Loucy (cell line): ENCODE measurements around the gene CEP131.

Experiments used
- H2AFZ ChIP-seq: fragments of 200-600 bp; sonication (generic); 2 replicates; pipeline ENCODE4 v1.6.0; 2016; ENCODE audit warnings: antibody characterized with exemption, mild to moderate bottlenecking, low read length, moderate library complexity
- H3F3A ChIP-seq: fragments of 200-600 bp; 2 replicates; pipeline ENCODE4 v1.6.0; 2016; ENCODE audit warnings: antibody characterized with exemption, low read depth, mild to moderate bottlenecking
- H3K27me3 ChIP-seq: fragments of 200-600 bp; sonication (generic); 2 replicates; pipeline ENCODE4 v1.6.1; 2014; ENCODE audit warnings: low read length, mild to moderate bottlenecking; ENCODE audit not compliant: insufficient read depth, poor library complexity, severe bottlenecking
- H3K36me3 ChIP-seq: fragments of 200-600 bp; sonication (generic); 2 replicates; pipeline ENCODE4 v1.6.1; 2016; ENCODE audit warnings: low read length; ENCODE audit not compliant: insufficient read depth
- H3K4me1 ChIP-seq: fragments of 200-600 bp; sonication (generic); 2 replicates; pipeline ENCODE4 v1.5.1; 2014; ENCODE audit warnings: low read length, mild to moderate bottlenecking; ENCODE audit not compliant: insufficient read depth, poor library complexity, severe bottlenecking
- H3K4me2 ChIP-seq: fragments of 200-600 bp; sonication (generic); 2 replicates; pipeline ENCODE4 v1.6.0; 2014; ENCODE audit warnings: antibody characterized with exemption, low read length, low read depth, mild to moderate bottlenecking; ENCODE audit not compliant: poor library complexity, severe bottlenecking
- H3K4me3 ChIP-seq: fragments of 200-600 bp; sonication (generic); 2 replicates; pipeline ENCODE4 v1.5.1; 2014; ENCODE audit warnings: low read length, mild to moderate bottlenecking, mixed read lengths; ENCODE audit not compliant: poor library complexity, severe bottlenecking
- H3K79me2 ChIP-seq: fragments of 200-600 bp; sonication (generic); 2 replicates; pipeline ENCODE4 v1.6.1; 2014; ENCODE audit warnings: low read length; ENCODE audit not compliant: insufficient read depth
- H3K9ac ChIP-seq: fragments of 200-600 bp; sonication (generic); 2 replicates; pipeline ENCODE4 v1.6.0; 2014; ENCODE audit warnings: mild to moderate bottlenecking, low read depth, low read length, moderate library complexity; ENCODE audit not compliant: poor library complexity, severe bottlenecking
- H3K9me2 ChIP-seq: fragments of 200-600 bp; sonication (generic); replicated peaks from 2 replicates; pipeline ENCODE4 v1.6.1; 2016; ENCODE audit warnings: low read depth, low read length, mixed read lengths
- H3K9me3 ChIP-seq: fragments of 200-600 bp; sonication (generic); 2 replicates; pipeline ENCODE4 v1.6.1; 2014; ENCODE audit warnings: mild to moderate bottlenecking, antibody characterized with exemption, low read length, low read depth; ENCODE audit not compliant: insufficient read depth
- H4K20me1 ChIP-seq: fragments of 200-600 bp; sonication (generic); 2 replicates; pipeline ENCODE4 v1.6.0; 2014; ENCODE audit warnings: antibody characterized with exemption, low read length, mild to moderate bottlenecking; ENCODE audit not compliant: insufficient read depth, poor library complexity, severe bottlenecking
- EZH2phosphoT487 ChIP-seq: fragments of 200-600 bp; IDR thresholded peaks from 2 replicates; pipeline ENCODE4 v1.6.1; 2018; ENCODE audit warnings: antibody characterized with exemption, mild to moderate bottlenecking, moderate library complexity, borderline replicate concordance
- TF ChIP-seq, protein P1 (sequence below): fragments of 200-600 bp; sonication (generic); conservative IDR thresholded peaks from 2 replicates; pipeline ENCODE4 v1.5.1; 2014; ENCODE audit warnings: mild to moderate bottlenecking, antibody characterized with exemption, low read length

Gene CEP131

DNA sequence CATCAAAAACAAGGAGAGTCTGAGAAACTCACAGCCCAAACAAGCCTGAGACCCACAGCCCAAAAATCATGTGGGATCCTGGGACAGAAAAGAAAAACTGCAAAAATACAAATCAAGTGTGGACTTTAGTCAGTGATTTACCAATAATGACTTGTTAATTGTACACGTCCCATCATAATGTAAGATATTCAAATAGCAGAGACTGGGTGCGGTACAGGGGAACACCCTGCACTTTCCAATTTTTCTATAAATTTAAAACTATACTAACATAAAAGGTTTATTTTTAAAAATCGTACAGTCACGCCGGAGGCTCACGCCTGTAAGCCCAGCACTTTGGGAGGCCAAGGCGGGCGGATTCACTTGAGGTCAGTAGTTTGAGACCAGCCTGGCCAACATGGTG, 8.8 kb downstream of the CEP131 start:
- Histone ChIP-seq H3K79me2 (peaks cover 8% of the 10 kb centered on the region; the same call in 1 of the 2 replicates), H4K20me1 (no peaks in the 10 kb centered on the region)

DNA sequence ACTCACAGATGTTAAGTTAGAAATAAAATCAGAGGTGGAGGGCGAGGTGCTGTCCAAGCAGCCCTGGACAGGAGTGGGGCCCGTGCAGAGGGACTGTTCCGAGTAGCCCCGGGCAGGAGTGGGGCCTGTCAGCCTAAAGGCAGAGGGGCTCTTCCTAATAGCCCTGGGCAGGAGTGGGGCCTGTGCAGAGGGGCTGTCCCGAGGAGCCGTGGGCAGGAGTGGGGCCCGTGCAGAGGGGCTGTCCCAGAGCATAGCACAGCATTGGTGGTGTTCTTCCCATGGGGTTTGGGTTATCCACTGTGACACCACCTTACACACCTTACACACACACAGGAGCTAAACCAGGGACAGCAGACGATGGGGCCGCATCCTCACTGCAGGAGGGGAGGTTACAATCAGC, 10.4 kb downstream of the CEP131 start:
- peaks cover 9% of the 10 kb centered on the region; the same call in 1 of the 2 replicates for H3K36me3 ChIP-seq
- H3K9me2 ChIP-seq, result no peaks in the 10 kb centered on the region
- H3K4me2 ChIP-seq, result no peak overlapping the region
- no peak overlapping the region for H3K4me3 ChIP-seq
- H3F3A ChIP-seq, result no peaks in the 10 kb centered on the region
- no peaks in the 10 kb centered on the region for H3K27me3 ChIP-seq
- H3K9me3 ChIP-seq, result no peaks in the 10 kb centered on the region
- H3K9ac ChIP-seq, result no peak overlapping the region
- H3K4me1 ChIP-seq, result no peaks in the 10 kb centered on the region
- no peaks in the 10 kb centered on the region for H4K20me1 ChIP-seq
- H2AFZ ChIP-seq, result no peak overlapping the region
- no peak for TF ChIP-seq EZH2phosphoT487
- TF ChIP-seq, protein P1, sequence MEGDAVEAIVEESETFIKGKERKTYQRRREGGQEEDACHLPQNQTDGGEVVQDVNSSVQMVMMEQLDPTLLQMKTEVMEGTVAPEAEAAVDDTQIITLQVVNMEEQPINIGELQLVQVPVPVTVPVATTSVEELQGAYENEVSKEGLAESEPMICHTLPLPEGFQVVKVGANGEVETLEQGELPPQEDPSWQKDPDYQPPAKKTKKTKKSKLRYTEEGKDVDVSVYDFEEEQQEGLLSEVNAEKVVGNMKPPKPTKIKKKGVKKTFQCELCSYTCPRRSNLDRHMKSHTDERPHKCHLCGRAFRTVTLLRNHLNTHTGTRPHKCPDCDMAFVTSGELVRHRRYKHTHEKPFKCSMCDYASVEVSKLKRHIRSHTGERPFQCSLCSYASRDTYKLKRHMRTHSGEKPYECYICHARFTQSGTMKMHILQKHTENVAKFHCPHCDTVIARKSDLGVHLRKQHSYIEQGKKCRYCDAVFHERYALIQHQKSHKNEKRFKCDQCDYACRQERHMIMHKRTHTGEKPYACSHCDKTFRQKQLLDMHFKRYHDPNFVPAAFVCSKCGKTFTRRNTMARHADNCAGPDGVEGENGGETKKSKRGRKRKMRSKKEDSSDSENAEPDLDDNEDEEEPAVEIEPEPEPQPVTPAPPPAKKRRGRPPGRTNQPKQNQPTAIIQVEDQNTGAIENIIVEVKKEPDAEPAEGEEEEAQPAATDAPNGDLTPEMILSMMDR, result no peak
- H3K79me2 ChIP-seq, result peaks cover 8% of the 10 kb centered on the region; the same call in 1 of the 2 replicates

More for the DNA sequence above, 8.8 kb downstream of the CEP131 start:
- Histone ChIP-seq H3K9me2 (no peaks in the 10 kb centered on the region), H3K4me3 (no peak overlapping the region), H3K4me2 (no peak overlapping the region), H3K27me3 (no peaks in the 10 kb centered on the region), H3F3A (no peaks in the 10 kb centered on the region), H3K36me3 (no peaks in the 10 kb centered on the region), H2AFZ (no peak overlapping the region), H3K9me3 (no peaks in the 10 kb centered on the region), H3K9ac (no peak overlapping the region), H3K4me1 (no peaks in the 10 kb centered on the region)
- TF ChIP-seq, protein P1, result no peak
- TF ChIP-seq EZH2phosphoT487, result no peak

- Histone ChIP-seq H4K20me1 (no peaks in the 10 kb centered on the region), H3K9me3 (no peaks in the 10 kb centered on the region), H3K9me2 (no peaks in the 10 kb centered on the region), H3K4me3 (no peak overlapping the region), H3K36me3 (peaks cover 17% of the 10 kb centered on the region; the same call in 1 of the 2 replicates), H3K4me1 (no peaks in the 10 kb centered on the region), H2AFZ (no peak overlapping the region), H3K79me2 (peaks cover 8% of the 10 kb centered on the region; the same call in 1 of the 2 replicates), H3K9ac (no peak overlapping the region), H3K4me2 (no peak overlapping the region), H3K27me3 (no peaks in the 10 kb centered on the region), H3F3A (no peaks in the 10 kb centered on the region)
- no peak for TF ChIP-seq EZH2phosphoT487
- TF ChIP-seq, protein P1, result no peak
Observed at GRCh38 chr17:81210868-81211267, 11.9 kb downstream of the CEP131 start.
